ENCODE data around the gene SNHG17.

- TF ChIP-seq CTCF (IDR thresholded peaks at IDR 0.05) (no peak), EZH2 (IDR thresholded peaks at IDR 0.05) (no peak)
Observed at GRCh38 chr20:38445901-38446425, 10.8 kb upstream of the SNHG17 start.

Measured in neural progenitor cell (in vitro differentiated cells).